Common myeloid progenitor, CD34-positive (primary cell): ENCODE measurements around the gene ZFP1.
A peak's percentile ranks its signal among the peaks of the same experiment; 100 is the strongest.
"Not testable (repeated sequence)": the region's sequence is repeated elsewhere in the genome, so short reads cannot be mapped to it uniquely, and the experiment has no call there.

Source experiments
- CTCF ChIA-PET: fragments of 350-600 bp; sonication (Branson Sonifier 250); formaldehyde crosslinking; loops from one replicate; lab custom pipeline; 2021; ENCODE audit warnings: antibody characterized with exemption; lab: Charles Lee
- POLR2A ChIA-PET: fragments of 350-600 bp; sonication (Branson Sonifier 250); formaldehyde crosslinking; loops from one replicate; lab custom pipeline; 2021; ENCODE audit warnings: antibody characterized with exemption; lab: Charles Lee
- DNase-seq, 3 donors: peaks; one replicate each; pipeline versions ENCODE4 v3.0.0 to v3.0.0-alpha.2; 2013
- H3K27ac ChIP-seq, 2 experiments: 1 replicate in 1 of 2; 2 replicates in 1 of 2; pipeline ENCODE4 v1.7.0; 2013; ENCODE audit warnings: inconsistent platforms in 2 of 2, low read length in 2 of 2, mild to moderate bottlenecking in 2 of 2, low read depth in 1 of 2, moderate library complexity in 1 of 2; ENCODE audit not compliant: severe bottlenecking in 2 of 2, insufficient read depth in 1 of 2, poor library complexity in 1 of 2
- H3K27me3 ChIP-seq, 5 experiments: replicated peaks in 2 of 5; 1 replicate in 3 of 5; 2 replicates in 2 of 5; pipeline versions ENCODE4 v1.6.1 to v1.7.0; 2013; ENCODE audit warnings: low read length in 4 of 5, mild to moderate bottlenecking in 2 of 5, moderate library complexity in 2 of 5, inconsistent platforms in 1 of 5; ENCODE audit not compliant: insufficient read depth in 5 of 5, control insufficient read depth in 4 of 5
- H3K36me3 ChIP-seq, 4 experiments: 1 replicate in 2 of 4; 2 replicates in 2 of 4; pipeline versions ENCODE4 v1.6.1 to v1.7.0; 2013; ENCODE audit warnings: low read length in 3 of 4, control low read depth in 1 of 4, mild to moderate bottlenecking in 1 of 4; ENCODE audit not compliant: control insufficient read depth in 4 of 4, insufficient read depth in 4 of 4
- H3K4me1 ChIP-seq, 4 experiments: 1 replicate in 3 of 4; 2 replicates in 1 of 4; pipeline versions ENCODE4 v1.6.1 to v1.7.1; 2013; ENCODE audit warnings: low read length in 3 of 4, mild to moderate bottlenecking in 3 of 4, control low read depth in 1 of 4, inconsistent platforms in 1 of 4, moderate library complexity in 1 of 4; ENCODE audit not compliant: control insufficient read depth in 4 of 4, insufficient read depth in 4 of 4; ENCODE audit errors: control extremely low read depth in 1 of 4
- H3K4me3 ChIP-seq, 7 experiments: 1 replicate in 4 of 7; 2 replicates in 3 of 7; pipeline versions ENCODE4 v1.5.1 to v1.7.0; 2013; ENCODE audit warnings: mild to moderate bottlenecking in 7 of 7, low read length in 6 of 7, moderate library complexity in 6 of 7, inconsistent platforms in 2 of 7, low read depth in 2 of 7, control low read depth in 1 of 7; ENCODE audit not compliant: insufficient read depth in 4 of 7, control insufficient read depth in 1 of 7; ENCODE audit errors: extremely low read depth in 1 of 7
- H3K9me3 ChIP-seq, 5 experiments: 1 replicate in 4 of 5; 2 replicates in 1 of 5; pipeline versions ENCODE4 v1.6.1 to v1.7.1; 2013; ENCODE audit warnings: low read length in 4 of 5, mild to moderate bottlenecking in 2 of 5, inconsistent platforms in 1 of 5, low read depth in 1 of 5, moderate library complexity in 1 of 5; ENCODE audit not compliant: control insufficient read depth in 4 of 5, insufficient read depth in 2 of 5; ENCODE audit errors: control extremely low read depth in 1 of 5
- WGBS: methylation state at CpG from one replicate; pipeline ENCODE4 v1.1.5; 2013; ENCODE audit not compliant: insufficient coverage; 5-methylcytosine and 5-hydroxymethylcytosine counted together

The ZFP1 gene

DNA sequence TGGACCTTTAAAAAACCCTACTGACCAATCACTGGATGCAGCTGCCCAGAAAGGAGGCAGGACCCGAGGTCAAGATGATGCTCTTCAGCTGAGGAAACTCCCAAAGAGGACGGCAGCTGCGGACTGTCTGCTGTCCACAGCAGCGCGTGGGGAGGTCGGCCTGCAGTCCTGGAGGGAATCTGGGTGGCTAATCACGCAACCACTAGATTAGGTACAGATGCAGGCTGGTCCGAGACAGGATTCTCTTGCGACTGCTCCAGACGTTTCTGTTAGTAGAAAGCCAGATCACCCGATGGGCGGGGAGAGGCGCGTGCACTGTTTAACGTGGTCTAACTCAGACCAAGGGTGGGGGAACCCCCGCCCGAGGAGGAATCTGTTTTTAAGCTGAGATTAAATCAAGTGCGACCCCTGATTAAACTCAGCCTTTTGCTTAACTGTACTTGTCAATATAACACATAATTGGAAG is 49.8 kb downstream of the ZFP1 start:
- DNase-seq = peak in 1 of 3 donors; percentile 11
- CTCF ChIA-PET = interaction anchor here (1.0 to 5.0 kb wide), 14 partner anchors 8 to 274 kb away, joined by 3 to 31 read pairs (median 4); partner anchors contain the start of gene CTRB2
- no peak overlapping the region for H3K4me3 ChIP-seq
- peaks cover 0 to 10% (median 4%) of the 10 kb centered on the region in 4 experiments for H3K4me1 ChIP-seq
- WGBS = 53% methylated on average over 17 of the region's 18 CpGs
- H3K36me3 ChIP-seq = no peaks in the 10 kb centered on the region
- peaks cover 0 to 4% (median 0%) of the 10 kb centered on the region in 5 experiments for H3K9me3 ChIP-seq
- peaks cover 0 to 47% (median 16%) of the 10 kb centered on the region in 5 experiments for H3K27me3 ChIP-seq
- H3K27ac ChIP-seq = no peak overlapping the region
- POLR2A ChIA-PET = no interaction called here

DNA sequence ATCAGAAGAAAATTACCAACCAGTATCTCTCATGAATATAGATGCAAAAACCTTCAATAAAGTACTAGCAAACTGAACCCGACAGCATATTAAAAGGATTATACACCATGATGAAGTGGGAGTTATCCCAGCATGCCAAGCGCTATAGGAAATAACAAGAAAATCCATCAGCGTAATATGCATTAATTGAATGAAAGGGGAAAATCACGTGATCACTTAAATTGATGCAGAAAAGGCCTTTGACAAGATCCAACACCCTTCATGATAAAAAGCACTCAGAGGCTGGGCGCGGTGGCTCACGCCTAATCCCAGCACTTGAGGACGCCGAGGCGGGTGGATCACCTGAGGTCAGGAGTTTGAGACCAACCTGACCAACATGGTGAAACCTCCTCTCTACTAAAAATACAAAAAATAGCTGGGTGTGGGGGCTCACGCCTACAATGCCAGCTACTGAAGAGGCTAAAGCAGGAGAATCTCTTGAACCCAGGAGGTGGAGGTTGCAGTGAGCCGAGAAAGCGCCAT is 53.8 kb downstream of the ZFP1 start:
- no peak overlapping the region for H3K4me3 ChIP-seq
- H3K27me3 ChIP-seq = peaks cover 0 to 40% (median 12%) of the 10 kb centered on the region in 5 experiments
- CTCF ChIA-PET = interaction anchor here (0.8 to 2.1 kb wide), 3 partner anchors 20 to 187 kb away, joined by 3 to 5 read pairs (median 3); no protein-coding TSS in a partner anchor
- POLR2A ChIA-PET = no interaction called here
- WGBS = 100% methylated on average over 3 of the region's 13 CpGs
- no peaks in the 10 kb centered on the region for H3K36me3 ChIP-seq
- peaks cover 0 to 10% (median 4%) of the 10 kb centered on the region in 4 experiments for H3K4me1 ChIP-seq
- DNase-seq = no peak
- no peaks in the 10 kb centered on the region for H3K9me3 ChIP-seq
- no peak overlapping the region for H3K27ac ChIP-seq

DNA sequence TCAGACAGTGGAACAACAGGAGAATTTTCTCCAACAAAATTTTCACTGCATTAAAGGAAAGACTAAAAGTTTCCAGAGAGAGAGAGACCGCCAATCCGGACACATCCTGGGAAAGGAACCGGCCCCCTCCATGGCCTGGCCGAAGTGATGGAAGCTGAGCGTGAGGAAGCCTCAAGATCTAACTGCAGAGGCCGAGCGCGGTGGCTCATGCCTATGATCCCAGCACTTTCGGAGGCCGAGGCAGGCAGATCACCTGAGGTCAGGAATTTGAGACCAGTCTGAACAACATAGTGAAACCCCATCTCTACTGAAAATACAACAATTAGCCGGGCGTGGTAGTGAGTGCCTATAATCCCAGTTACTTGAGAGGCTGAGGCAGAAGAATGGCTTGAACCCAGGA is 54.8 kb downstream of the ZFP1 start:
- Histone ChIP-seq H3K36me3 (no peaks in the 10 kb centered on the region), H3K27ac (no peak overlapping the region), H3K9me3 (no peaks in the 10 kb centered on the region), H3K4me1 (peaks cover 0 to 8% (median 4%) of the 10 kb centered on the region in 4 experiments), H3K4me3 (no peak overlapping the region), H3K27me3 (peaks cover 0 to 36% (median 3%) of the 10 kb centered on the region in 5 experiments)
- WGBS = 98% methylated on average over 11 of the region's 12 CpGs
- no peak for DNase-seq
- ChIA-PET POLR2A (no interaction called here), CTCF (interaction anchor here (1.1 to 2.1 kb wide), 2 partner anchors 19 to 31 kb away, joined by 3 to 5 read pairs; no protein-coding TSS in a partner anchor)

DNA sequence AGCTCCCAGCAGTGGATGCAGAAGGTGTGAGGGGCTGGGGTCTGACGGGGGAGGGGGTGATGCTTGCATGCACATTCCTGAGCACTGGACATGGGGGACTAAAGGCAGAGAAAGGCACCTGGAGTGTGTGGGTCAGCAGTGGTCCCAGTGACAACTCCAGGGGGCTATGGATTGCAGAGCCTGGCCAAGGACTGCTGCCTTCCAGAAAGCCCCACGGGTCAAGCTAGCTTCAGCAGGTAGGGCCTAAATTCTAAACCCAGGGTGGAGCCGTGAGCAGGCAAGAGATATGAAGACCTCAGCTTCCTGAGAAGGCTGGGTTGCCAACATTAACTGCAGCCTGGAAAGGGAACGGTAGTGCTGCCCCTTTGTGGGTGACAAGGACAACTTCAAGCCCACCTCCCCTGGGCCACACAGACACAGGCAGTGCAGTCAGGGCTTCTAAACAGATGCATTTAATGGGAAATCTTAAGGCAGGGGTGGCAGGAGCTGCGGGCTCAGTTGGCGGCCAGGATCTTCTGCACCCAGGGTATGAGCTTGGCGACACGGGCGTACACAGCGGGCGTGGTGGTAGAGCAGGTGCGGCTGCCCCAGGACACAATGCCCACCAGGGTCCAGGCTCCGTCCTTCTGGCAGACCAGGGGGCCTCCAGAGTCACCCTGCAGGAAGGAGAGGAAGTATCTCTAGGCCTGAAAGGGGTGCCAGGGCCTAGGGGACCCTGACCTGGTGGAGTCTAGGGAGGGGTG is 55.5 kb downstream of the ZFP1 start:
- peak in 2 of 3 donors; percentile 17 for DNase-seq
- 81% methylated on average over 13 of the region's 13 CpGs for WGBS
- Histone ChIP-seq H3K9me3 (no peaks in the 10 kb centered on the region), H3K27ac (no peak overlapping the region), H3K36me3 (no peaks in the 10 kb centered on the region), H3K4me3 (no peak overlapping the region), H3K4me1 (peaks cover 0 to 7% (median 4%) of the 10 kb centered on the region in 4 experiments), H3K27me3 (peaks cover 0 to 40% (median 0%) of the 10 kb centered on the region in 5 experiments)
- CTCF ChIA-PET = interaction anchor here (2.1 kb wide), 1 partner anchor 30 kb away, joined by 5 read pairs; no protein-coding TSS in a partner anchor
- POLR2A ChIA-PET = no interaction called here

DNA sequence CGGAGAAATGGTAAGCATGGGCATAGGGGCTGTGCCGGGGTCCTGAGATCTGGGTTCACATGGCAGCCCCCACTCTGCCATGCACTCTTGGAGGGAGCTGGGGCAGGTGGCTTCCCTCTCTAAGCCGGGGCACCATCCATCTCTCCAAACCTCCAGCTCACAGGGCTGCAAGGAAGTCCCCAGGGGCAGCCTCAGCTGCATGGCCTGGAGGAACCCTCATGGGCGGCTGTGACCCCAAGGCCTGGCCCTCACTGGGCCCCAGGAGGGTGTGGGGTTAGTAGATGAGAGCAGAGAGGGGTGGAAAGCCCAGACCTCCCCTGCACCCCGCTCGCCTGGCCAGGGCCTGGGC is 56.1 kb downstream of the ZFP1 start:
- H3K27ac ChIP-seq = no peak overlapping the region
- POLR2A ChIA-PET = no interaction called here
- peaks cover 0 to 7% (median 4%) of the 10 kb centered on the region in 4 experiments for H3K4me1 ChIP-seq
- CTCF ChIA-PET = interaction anchor here (2.1 kb wide), 1 partner anchor 30 kb away, joined by 5 read pairs; no protein-coding TSS in a partner anchor
- no peak for DNase-seq
- H3K36me3 ChIP-seq = no peaks in the 10 kb centered on the region
- H3K27me3 ChIP-seq = peaks cover 0 to 41% (median 0%) of the 10 kb centered on the region in 5 experiments
- H3K9me3 ChIP-seq = no peaks in the 10 kb centered on the region
- H3K4me3 ChIP-seq = no peak overlapping the region
- WGBS = 83% methylated on average over 1 of the region's 6 CpGs

DNA sequence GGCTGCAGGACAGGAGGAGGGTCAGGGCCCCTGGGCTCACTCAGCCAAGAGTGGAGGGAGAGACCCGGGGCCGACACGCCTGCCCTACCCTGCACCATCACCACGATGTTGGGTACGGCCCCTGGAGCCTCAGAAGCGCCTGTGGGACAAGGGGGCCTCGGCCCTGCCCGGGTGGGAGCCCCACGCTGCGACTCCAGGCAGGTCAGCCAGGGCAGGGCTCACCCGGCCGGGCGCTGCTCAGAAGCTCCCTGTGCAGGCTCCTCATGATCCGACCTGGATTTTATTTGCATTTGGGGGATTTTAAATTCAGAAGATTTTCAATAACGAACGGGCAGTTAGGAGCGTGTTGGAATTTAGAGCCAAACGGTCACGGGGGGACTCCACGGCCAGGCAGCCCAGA is 56.6 kb downstream of the ZFP1 start:
- CTCF ChIA-PET, H3K36me3 ChIP-seq, H3K27ac ChIP-seq, DNase-seq, H3K4me3 ChIP-seq, POLR2A ChIA-PET, H3K9me3 ChIP-seq, H3K4me1 ChIP-seq: not testable (repeated sequence)
- WGBS = no CpG with 5 or more reads among the region's 20 CpGs
- peaks cover 0 to 41% (median 0%) of the 10 kb centered on the region in 5 experiments for H3K27me3 ChIP-seq

DNA sequence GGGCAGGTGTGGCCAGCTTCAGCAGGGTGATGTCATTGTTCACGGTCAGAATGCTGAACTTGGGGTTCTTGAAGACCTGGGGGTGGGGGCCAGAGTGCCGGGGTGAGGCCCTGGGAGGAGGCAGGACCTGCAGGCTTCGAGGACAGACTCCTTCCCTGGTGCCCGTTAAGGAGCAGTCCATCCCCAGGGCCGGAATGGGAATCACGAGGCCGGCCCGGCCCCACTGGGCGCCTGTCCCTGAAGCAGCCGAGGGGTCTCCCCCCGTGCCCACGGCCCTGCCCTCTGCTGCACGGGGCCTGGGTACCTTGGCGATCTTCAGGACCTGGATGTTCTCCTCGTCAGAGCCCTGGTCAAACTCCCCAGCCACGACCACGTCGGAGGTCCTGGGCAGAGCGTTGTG is 57.1 kb downstream of the ZFP1 start:
- DNase-seq, H3K27ac ChIP-seq, H3K4me1 ChIP-seq, H3K36me3 ChIP-seq, H3K4me3 ChIP-seq, POLR2A ChIA-PET, H3K9me3 ChIP-seq, CTCF ChIA-PET: not testable (repeated sequence)
- peaks cover 0 to 36% (median 0%) of the 10 kb centered on the region in 5 experiments for H3K27me3 ChIP-seq
- no CpG with 5 or more reads among the region's 19 CpGs for WGBS
